ENCODE measurements around the gene SLC39A11. TPM values are rescaled to one million over a fixed set of nuclear protein-coding genes. Genes with fewer than 3 reads are reported as not detected.
"Not testable (repeated sequence)": the region's sequence is repeated elsewhere in the genome, so short reads cannot be mapped to it uniquely, and the experiment has no call there.

The SLC39A11 gene
- total and polyA plus RNA-seq, 4 donors = 18.9 to 44.9 (median 28.2) TPM

DNA sequence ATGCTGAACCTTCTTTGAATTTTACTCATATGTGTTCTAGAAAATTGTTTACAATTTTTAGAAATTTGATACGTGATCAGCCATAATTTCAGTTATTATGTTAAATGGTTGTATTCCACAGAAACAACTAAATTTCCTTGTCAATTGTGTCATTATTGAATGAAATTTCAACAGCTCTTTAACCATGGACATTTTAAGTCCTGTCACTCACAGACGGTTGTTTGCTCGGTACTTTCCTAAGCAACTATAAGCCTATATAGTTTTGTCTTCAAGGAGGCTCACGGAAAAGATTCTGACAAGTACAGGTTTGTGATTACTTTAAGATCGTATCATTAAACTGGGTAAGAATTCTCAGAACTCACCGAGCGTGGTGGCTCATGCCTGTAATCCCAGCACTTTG, 31.8 kb downstream of the SLC39A11 start (continued):
- TF ChIP-seq REST (IDR thresholded peaks at IDR 0.05) (no peak), FOXA2 (IDR thresholded peaks at IDR 0.05) (no peak)

DNA sequence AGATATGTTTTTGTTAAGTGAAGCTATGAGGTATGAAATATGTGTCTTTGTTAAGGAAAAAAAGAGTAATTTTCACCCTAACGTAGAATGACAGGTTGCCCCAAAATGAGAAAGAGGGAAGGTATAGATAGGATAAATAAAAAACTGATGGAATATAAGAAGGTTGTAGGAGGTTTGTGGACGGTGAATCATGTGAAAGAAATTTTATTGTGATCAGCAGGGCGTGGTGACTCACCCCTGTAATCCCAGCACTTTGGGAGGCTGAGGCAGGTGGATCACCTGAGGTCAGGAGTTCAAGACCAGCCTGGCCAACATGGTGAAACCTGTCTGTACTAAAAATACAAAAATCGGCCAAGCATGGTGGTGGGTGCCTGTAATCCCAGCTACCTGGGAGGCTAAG, 32.8 kb downstream of the SLC39A11 start:
- WGBS = 92% methylated on average over 4 of the region's 4 CpGs
- H3K27ac ChIP-seq (ENCODE audit: low read depth in 1 of 2, low read length in 2 of 2); H3K27me3 ChIP-seq (ENCODE audit: control insufficient read depth in 4 of 4, insufficient read depth in 4 of 4, low read length in 3 of 4); H3K4me1 ChIP-seq (ENCODE audit: control insufficient read depth in 4 of 4, insufficient read depth in 4 of 4, low read length in 3 of 4); DNase-seq (ENCODE audit: low spot score); H3K9ac ChIP-seq (ENCODE audit: low read depth in 1 of 2, low read length in 2 of 2); H3K9me3 ChIP-seq (ENCODE audit: control insufficient read depth in 4 of 4, low read length in 3 of 4); H3K36me3 ChIP-seq (ENCODE audit: control insufficient read depth in 4 of 4, insufficient read depth in 3 of 4, low read depth in 1 of 4, low read length in 3 of 4); H3K4me3 ChIP-seq (ENCODE audit: low read depth in 1 of 3, low read length in 3 of 3): not testable (repeated sequence)

GRCh38 chr17:73058022-73058421, 34.5 kb downstream of the SLC39A11 start:
- H3K4me1 ChIP-seq (ENCODE audit: control insufficient read depth in 4 of 4, insufficient read depth in 4 of 4, low read length in 3 of 4) = peaks cover 0 to 3% (median 1%) of the 10 kb centered on the region in 4 donors
- no peaks in the 10 kb centered on the region for H3K36me3 ChIP-seq (ENCODE audit: control insufficient read depth in 4 of 4, insufficient read depth in 3 of 4, low read depth in 1 of 4, low read length in 3 of 4)
- no peak overlapping the region for H3K27ac ChIP-seq (ENCODE audit: low read depth in 1 of 2, low read length in 2 of 2)
- no peak overlapping the region for H3K9ac ChIP-seq (ENCODE audit: low read depth in 1 of 2, low read length in 2 of 2)
- WGBS = 85% methylated on average over 6 of the region's 6 CpGs
- TF ChIP-seq RAD21 (IDR thresholded peaks at IDR 0.05) = no peak
- TF ChIP-seq JUND (IDR thresholded peaks at IDR 0.05) = no peak
- TF ChIP-seq SP1 (IDR thresholded peaks at IDR 0.05) = no peak
- no peak for TF ChIP-seq FOXA2 (IDR thresholded peaks at IDR 0.05)
- no peak for TF ChIP-seq YY1 (IDR thresholded peaks at IDR 0.05)
- TF ChIP-seq, protein P1, sequence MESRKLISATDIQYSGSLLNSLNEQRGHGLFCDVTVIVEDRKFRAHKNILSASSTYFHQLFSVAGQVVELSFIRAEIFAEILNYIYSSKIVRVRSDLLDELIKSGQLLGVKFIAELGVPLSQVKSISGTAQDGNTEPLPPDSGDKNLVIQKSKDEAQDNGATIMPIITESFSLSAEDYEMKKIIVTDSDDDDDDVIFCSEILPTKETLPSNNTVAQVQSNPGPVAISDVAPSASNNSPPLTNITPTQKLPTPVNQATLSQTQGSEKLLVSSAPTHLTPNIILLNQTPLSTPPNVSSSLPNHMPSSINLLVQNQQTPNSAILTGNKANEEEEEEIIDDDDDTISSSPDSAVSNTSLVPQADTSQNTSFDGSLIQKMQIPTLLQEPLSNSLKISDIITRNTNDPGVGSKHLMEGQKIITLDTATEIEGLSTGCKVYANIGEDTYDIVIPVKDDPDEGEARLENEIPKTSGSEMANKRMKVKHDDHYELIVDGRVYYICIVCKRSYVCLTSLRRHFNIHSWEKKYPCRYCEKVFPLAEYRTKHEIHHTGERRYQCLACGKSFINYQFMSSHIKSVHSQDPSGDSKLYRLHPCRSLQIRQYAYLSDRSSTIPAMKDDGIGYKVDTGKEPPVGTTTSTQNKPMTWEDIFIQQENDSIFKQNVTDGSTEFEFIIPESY (IDR thresholded peaks at IDR 0.05) = no peak
- TF ChIP-seq RXRA (IDR thresholded peaks at IDR 0.05) = no peak
- no peak for TF ChIP-seq HNF4G (IDR thresholded peaks at IDR 0.05)
- TF ChIP-seq HNF4A (conservative IDR thresholded peaks at IDR 0.05) = no peak
- no peak for TF ChIP-seq FOXA1 (IDR thresholded peaks at IDR 0.05)
- TF ChIP-seq, protein P2, sequence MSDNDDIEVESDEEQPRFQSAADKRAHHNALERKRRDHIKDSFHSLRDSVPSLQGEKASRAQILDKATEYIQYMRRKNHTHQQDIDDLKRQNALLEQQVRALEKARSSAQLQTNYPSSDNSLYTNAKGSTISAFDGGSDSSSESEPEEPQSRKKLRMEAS (IDR thresholded peaks at IDR 0.05) = no peak
- TF ChIP-seq CTCF (IDR thresholded peaks at IDR 0.05; ENCODE audit: low read depth, low read length, missing input control) = no peak
- no peak for TF ChIP-seq REST (IDR thresholded peaks at IDR 0.05)
- TF ChIP-seq, protein P3, sequence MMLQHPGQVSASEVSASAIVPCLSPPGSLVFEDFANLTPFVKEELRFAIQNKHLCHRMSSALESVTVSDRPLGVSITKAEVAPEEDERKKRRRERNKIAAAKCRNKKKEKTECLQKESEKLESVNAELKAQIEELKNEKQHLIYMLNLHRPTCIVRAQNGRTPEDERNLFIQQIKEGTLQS (IDR thresholded peaks at IDR 0.05) = no peak
- TF ChIP-seq GABPA (IDR thresholded peaks at IDR 0.05 in 1 of 2, conservative IDR thresholded peaks at IDR 0.05 in 1 of 2) = no peak
- no peak for TF ChIP-seq EGR1 (IDR thresholded peaks at IDR 0.05; ENCODE audit: low read depth in 2 of 2)
- no peak for TF ChIP-seq TAF1 (conservative IDR thresholded peaks at IDR 0.05)
- TF ChIP-seq NR2F2 (IDR thresholded peaks at IDR 0.05) = no peak
- DNase-seq (ENCODE audit: low spot score) = no peak
- no peaks in the 10 kb centered on the region for H3K27me3 ChIP-seq (ENCODE audit: control insufficient read depth in 4 of 4, insufficient read depth in 4 of 4, low read length in 3 of 4)
- no peaks in the 10 kb centered on the region for H3K9me3 ChIP-seq (ENCODE audit: control insufficient read depth in 4 of 4, low read length in 3 of 4)
- no peak overlapping the region for H3K4me3 ChIP-seq (ENCODE audit: low read depth in 1 of 3, low read length in 3 of 3)
